Lung (tissue), 12 donors: ENCODE measurements around the gene PARM1. TPM values are rescaled to one million over a fixed set of nuclear protein-coding genes. Genes with fewer than 3 reads are reported as not detected.

Experiments
- ATAC-seq: fragments of 200-7000 bp; cut with Tn5 transposase; one replicate; pipeline ENCODE4 v1.9.1; 2020; ENCODE audit warnings: moderate number of reproducible peaks; ENCODE audit not compliant: insufficient read depth, low FRiP score
- DNase-seq, 3 donors: peaks; one replicate each; pipeline ENCODE4 v3.0.0-alpha.2; 2013 to 2017
- H3K27ac ChIP-seq, 2 donors: one replicate each; pipeline ENCODE4 v1.5.1; 2013; ENCODE audit warnings: mild to moderate bottlenecking in 2 of 2, moderate library complexity in 2 of 2, control low read depth in 1 of 2, inconsistent platforms in 1 of 2, low read depth in 1 of 2, low read length in 1 of 2
- H3K27me3 ChIP-seq, 3 donors: one replicate each; pipeline ENCODE4 v1.5.1; 2013; ENCODE audit warnings: low read length in 2 of 3; ENCODE audit not compliant: control insufficient read depth in 3 of 3, insufficient read depth in 3 of 3
- H3K36me3 ChIP-seq, 4 donors: one replicate each; pipeline ENCODE4 v1.5.1; 2013; ENCODE audit warnings: low read length in 4 of 4, mild to moderate bottlenecking in 1 of 4, moderate library complexity in 1 of 4; ENCODE audit not compliant: control insufficient read depth in 4 of 4, insufficient read depth in 4 of 4
- H3K4me1 ChIP-seq, 5 donors: one replicate each; pipeline ENCODE4 v1.5.1; 2013; ENCODE audit warnings: low read length in 5 of 5, mild to moderate bottlenecking in 2 of 5, moderate library complexity in 1 of 5; ENCODE audit not compliant: control insufficient read depth in 5 of 5, insufficient read depth in 5 of 5
- H3K4me3 ChIP-seq: one replicate; pipeline ENCODE4 v1.5.1; 2013; ENCODE audit warnings: mild to moderate bottlenecking, control low read depth, moderate library complexity
- H3K9ac ChIP-seq, 2 donors: one replicate each; pipeline ENCODE4 v1.5.1; 2013; ENCODE audit warnings: low read length in 2 of 2, control low read depth in 1 of 2; ENCODE audit not compliant: insufficient read depth in 1 of 2
- H3K9me3 ChIP-seq, 4 donors: one replicate each; pipeline ENCODE4 v1.5.1; 2013; ENCODE audit warnings: low read length in 3 of 4, mild to moderate bottlenecking in 1 of 4, moderate library complexity in 1 of 4; ENCODE audit not compliant: control insufficient read depth in 4 of 4, insufficient read depth in 3 of 4
- CTCF ChIP-seq: IDR thresholded peaks from 2 replicates; pipeline ENCODE4 v1.5.1; 2012; ENCODE audit warnings: mild to moderate bottlenecking; ENCODE audit errors: control extremely low read depth, extremely low read depth
- WGBS, 2 donors: extraction: QIAGEN DNeasy Blood & Tissue Kit; methylation state at CpG; one replicate each; pipeline ENCODE4 v1.1.7; 2013; 5-methylcytosine and 5-hydroxymethylcytosine counted together
- polyA plus RNA-seq, 2 donors: library from polyadenylated mRNA; stranded (reverse); fragments of 200-250 nt; gene quantifications; one replicate each; pipeline ENCODE4 v1.2.1, GENCODE V29; 2013
- total RNA-seq, 2 donors: library from RNA; depleted of rRNA in 1 of 2; stranded (reverse); fragments of >200 nt in 1 of 2; gene quantifications; one replicate each; pipeline ENCODE4 v1.2.1, GENCODE V29; 2014 to 2021
- donor health status: control.
- donor health status: control.
- donor health status: Bipolar disorder and iron deficiency.
- donor health status: healthy.
- donor health status: DM: yes; HTN: yes; CAD: no.

PARM1 gene
- total and polyA plus RNA-seq, 4 donors: 25.4 to 101 (median 40.5) TPM

- no peak for ATAC-seq
- no peak for TF ChIP-seq CTCF
- Histone ChIP-seq H3K27me3 (no peaks in the 10 kb centered on the region), H3K4me3 (no peak overlapping the region), H3K9me3 (no peaks in the 10 kb centered on the region), H3K4me1 (peaks cover 0 to 14% (median 0%) of the 10 kb centered on the region in 5 donors), H3K36me3 (no peaks in the 10 kb centered on the region), H3K9ac (no peak overlapping the region), H3K27ac (no peak overlapping the region)
- WGBS, 2 donors: 74 to 87% methylated on average over 5 of the region's 5 CpGs
- DNase-seq: no peak
These were observed 107.8 kb downstream of the PARM1 start for GRCh38 chr4:75040703-75041102.

GRCh38 chr4:75042601-75043208 is 109.8 kb downstream of the PARM1 start:
- no peak for TF ChIP-seq CTCF
- no peak overlapping the region for H3K27ac ChIP-seq
- ATAC-seq (no peak), DNase-seq (no peak)
- H3K36me3 ChIP-seq: peaks cover 0 to 2% (median 0%) of the 10 kb centered on the region in 4 donors
- no peaks in the 10 kb centered on the region for H3K9me3 ChIP-seq
- WGBS, 2 donors: 41 to 63% methylated on average over 2 of the region's 2 CpGs
- no peak overlapping the region for H3K4me3 ChIP-seq
- no peak overlapping the region for H3K9ac ChIP-seq
- H3K4me1 ChIP-seq: peaks cover 0 to 11% (median 0%) of the 10 kb centered on the region in 5 donors
- no peaks in the 10 kb centered on the region for H3K27me3 ChIP-seq

GRCh38 chr4:75046226-75046625 is 113.3 kb downstream of the PARM1 start:
- peaks cover 0 to 2% (median 0%) of the 10 kb centered on the region in 4 donors for H3K36me3 ChIP-seq
- no peak for TF ChIP-seq CTCF
- no peaks in the 10 kb centered on the region for H3K27me3 ChIP-seq
- no peaks in the 10 kb centered on the region for H3K9me3 ChIP-seq
- no peak for DNase-seq
- ATAC-seq: no peak
- no peak overlapping the region for H3K9ac ChIP-seq
- H3K27ac ChIP-seq: no peak overlapping the region
- WGBS, 2 donors: 92 to 96% methylated on average over 4 of the region's 4 CpGs
- H3K4me3 ChIP-seq: no peak overlapping the region
- H3K4me1 ChIP-seq: peaks cover 0 to 5% (median 0%) of the 10 kb centered on the region in 5 donors

GRCh38 chr4:75046641-75047040 is 113.7 kb downstream of the PARM1 start:
- no peak for TF ChIP-seq CTCF
- peaks cover 0 to 9% (median 0%) of the 10 kb centered on the region in 5 donors for H3K4me1 ChIP-seq
- DNase-seq: no peak
- ATAC-seq: no peak
- H3K27ac ChIP-seq: no peak overlapping the region
- peaks cover 0 to 2% (median 0%) of the 10 kb centered on the region in 4 donors for H3K36me3 ChIP-seq
- no peaks in the 10 kb centered on the region for H3K27me3 ChIP-seq
- WGBS, 2 donors: 36 to 48% methylated on average over 2 of the region's 2 CpGs
- H3K4me3 ChIP-seq: no peak overlapping the region
- peaks cover 0 to 4% (median 0%) of the 10 kb centered on the region in 4 donors for H3K9me3 ChIP-seq
- no peak overlapping the region for H3K9ac ChIP-seq
